Prostate gland (tissue), 2 donors: ENCODE measurements around the gene DYNC1H1.

Source experiments
- POLR2A ChIP-seq: fragments of 450-650 bp; IDR thresholded peaks from one replicate; pipeline ENCODE4 v1.6.1; 2016; ENCODE audit warnings: antibody characterized with exemption, mild to moderate bottlenecking
- POLR2AphosphoS5 ChIP-seq: sonication (generic); formaldehyde crosslinking; IDR thresholded peaks from one replicate; pipeline ENCODE4 v1.6.1; 2017; ENCODE audit warnings: antibody characterized with exemption
- TF ChIP-seq, protein P1 (sequence below), 4 experiments: fragments of 200-600 bp in 2 of 4; fragments of 450-650 bp in 2 of 4; sonication (generic) in 2 of 4; IDR thresholded peaks; 1 replicate in 3 of 4; 2 replicates in 1 of 4; pipeline ENCODE4 v1.5.1; 2016 to 2019; ENCODE audit warnings: antibody characterized with exemption in 4 of 4, mild to moderate bottlenecking in 2 of 4, moderate library complexity in 2 of 4

DNA sequence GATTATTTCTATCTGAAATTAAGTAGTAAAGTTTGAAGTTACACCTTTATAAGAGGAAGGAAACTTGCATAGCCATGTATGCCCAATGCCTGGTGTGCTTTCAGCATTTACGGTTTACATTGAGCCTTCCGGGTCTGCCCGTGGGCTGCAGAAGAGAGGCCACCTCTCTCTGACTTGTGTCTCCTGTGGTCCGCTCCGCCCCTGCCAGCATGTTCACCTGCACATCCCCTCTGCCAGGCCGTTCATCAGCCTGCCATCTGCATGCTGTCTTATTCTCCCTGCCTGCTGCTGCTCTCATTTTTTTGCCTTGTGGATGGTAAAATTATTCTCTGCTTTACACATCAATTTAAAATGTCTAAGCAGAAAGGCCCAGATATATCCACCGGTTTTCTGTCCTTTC, 41.5 kb upstream of the DYNC1H1 start:
- TF ChIP-seq, protein P1, sequence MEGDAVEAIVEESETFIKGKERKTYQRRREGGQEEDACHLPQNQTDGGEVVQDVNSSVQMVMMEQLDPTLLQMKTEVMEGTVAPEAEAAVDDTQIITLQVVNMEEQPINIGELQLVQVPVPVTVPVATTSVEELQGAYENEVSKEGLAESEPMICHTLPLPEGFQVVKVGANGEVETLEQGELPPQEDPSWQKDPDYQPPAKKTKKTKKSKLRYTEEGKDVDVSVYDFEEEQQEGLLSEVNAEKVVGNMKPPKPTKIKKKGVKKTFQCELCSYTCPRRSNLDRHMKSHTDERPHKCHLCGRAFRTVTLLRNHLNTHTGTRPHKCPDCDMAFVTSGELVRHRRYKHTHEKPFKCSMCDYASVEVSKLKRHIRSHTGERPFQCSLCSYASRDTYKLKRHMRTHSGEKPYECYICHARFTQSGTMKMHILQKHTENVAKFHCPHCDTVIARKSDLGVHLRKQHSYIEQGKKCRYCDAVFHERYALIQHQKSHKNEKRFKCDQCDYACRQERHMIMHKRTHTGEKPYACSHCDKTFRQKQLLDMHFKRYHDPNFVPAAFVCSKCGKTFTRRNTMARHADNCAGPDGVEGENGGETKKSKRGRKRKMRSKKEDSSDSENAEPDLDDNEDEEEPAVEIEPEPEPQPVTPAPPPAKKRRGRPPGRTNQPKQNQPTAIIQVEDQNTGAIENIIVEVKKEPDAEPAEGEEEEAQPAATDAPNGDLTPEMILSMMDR (IDR thresholded peaks at IDR 0.05) = no peak
- TF ChIP-seq POLR2AphosphoS5 (no peak), POLR2A (no peak)
